ENCODE data around the gene WFIKKN1.

WFIKKN1 gene

GRCh38 chr16:675884-676564, 45.2 kb downstream of the WFIKKN1 start:
- no peak for DNase-seq

- DNase-seq: no peak
Measured at GRCh38 chr16:676565-676902, 45.7 kb downstream of the WFIKKN1 start.

- DNase-seq: no peak
Measured at GRCh38 chr16:676913-677312, 46.1 kb downstream of the WFIKKN1 start.

- no peak for DNase-seq
Measured at GRCh38 chr16:677316-678190, 46.8 kb downstream of the WFIKKN1 start.

GRCh38 chr16:678209-678857, 47.5 kb downstream of the WFIKKN1 start:
- DNase-seq: no peak

- no peak for DNase-seq
Measured at GRCh38 chr16:678858-679813, 48.4 kb downstream of the WFIKKN1 start.

GRCh38 chr16:679814-680624, 49.2 kb downstream of the WFIKKN1 start, which contains the start of gene STUB1:
STUB1 (plus strand) TSS chr16:680410; CDS start chr16:680526, 116 bp downstream.
- peak; percentile 89 to 95 (median 94) for DNase-seq

- DNase-seq: no peak
Measured at GRCh38 chr16:680625-680945, 49.8 kb downstream of the WFIKKN1 start.

GRCh38 chr16:680967-681745, 50.4 kb downstream of the WFIKKN1 start:
- no peak for DNase-seq

GRCh38 chr16:681746-682427, 51.1 kb downstream of the WFIKKN1 start:
- DNase-seq: no peak

GRCh38 chr16:682493-683395, 52.0 kb downstream of the WFIKKN1 start:
- DNase-seq: no peak

GRCh38 chr16:683396-684070, 52.7 kb downstream of the WFIKKN1 start:
- no peak for DNase-seq
